Thyroid gland (tissue), 4 donors: ENCODE measurements around the gene MIAT.

Experiments used
- POLR2A ChIP-seq, 2 donors: fragments of 450-650 bp; IDR thresholded peaks; one replicate each; pipeline ENCODE4 v1.6.1; 2017; ENCODE audit warnings: antibody characterized with exemption in 2 of 2, mild to moderate bottlenecking in 2 of 2, moderate library complexity in 1 of 2
- TF ChIP-seq, protein P1 (sequence below), 6 experiments: fragments of 200-600 bp in 3 of 6; fragments of 450-650 bp in 3 of 6; sonication (generic) in 3 of 6; IDR thresholded peaks; one replicate each; pipeline ENCODE4 v1.5.1; 2016 to 2019; ENCODE audit warnings: antibody characterized with exemption in 6 of 6, mild to moderate bottlenecking in 2 of 6, inconsistent platforms in 1 of 6, moderate library complexity in 1 of 6

DNA sequence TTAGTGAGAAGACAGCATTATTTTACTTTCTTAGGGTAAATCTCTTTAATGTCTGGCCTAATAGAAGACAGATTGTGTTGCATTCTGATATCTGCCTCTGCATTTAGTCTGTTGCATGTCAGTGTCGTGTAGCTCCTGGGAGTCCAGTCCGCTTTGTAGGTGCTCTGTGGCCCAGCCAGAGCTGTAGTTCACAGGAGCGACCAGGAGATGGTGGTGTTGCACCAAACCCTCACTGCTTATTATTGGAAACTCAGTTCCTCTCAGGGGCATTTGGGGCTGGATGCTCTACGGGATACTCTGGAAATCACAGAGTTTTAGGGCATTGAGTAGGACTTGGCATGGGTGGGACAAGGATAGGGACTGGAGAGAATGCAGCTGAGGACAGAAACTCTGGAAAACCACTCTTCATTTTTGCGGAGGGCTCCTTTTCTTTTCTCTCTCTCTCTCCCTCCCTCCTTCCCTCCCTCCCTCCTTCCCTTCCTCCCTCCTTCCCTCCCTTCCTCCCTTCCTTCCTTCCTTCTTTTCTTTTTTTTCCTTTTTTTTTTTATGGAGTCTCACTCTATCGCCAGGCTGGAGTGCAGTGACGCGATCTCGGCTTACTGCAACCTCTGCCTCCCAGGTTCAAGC, 21.7 kb downstream of the MIAT start:
- TF ChIP-seq, protein P1, sequence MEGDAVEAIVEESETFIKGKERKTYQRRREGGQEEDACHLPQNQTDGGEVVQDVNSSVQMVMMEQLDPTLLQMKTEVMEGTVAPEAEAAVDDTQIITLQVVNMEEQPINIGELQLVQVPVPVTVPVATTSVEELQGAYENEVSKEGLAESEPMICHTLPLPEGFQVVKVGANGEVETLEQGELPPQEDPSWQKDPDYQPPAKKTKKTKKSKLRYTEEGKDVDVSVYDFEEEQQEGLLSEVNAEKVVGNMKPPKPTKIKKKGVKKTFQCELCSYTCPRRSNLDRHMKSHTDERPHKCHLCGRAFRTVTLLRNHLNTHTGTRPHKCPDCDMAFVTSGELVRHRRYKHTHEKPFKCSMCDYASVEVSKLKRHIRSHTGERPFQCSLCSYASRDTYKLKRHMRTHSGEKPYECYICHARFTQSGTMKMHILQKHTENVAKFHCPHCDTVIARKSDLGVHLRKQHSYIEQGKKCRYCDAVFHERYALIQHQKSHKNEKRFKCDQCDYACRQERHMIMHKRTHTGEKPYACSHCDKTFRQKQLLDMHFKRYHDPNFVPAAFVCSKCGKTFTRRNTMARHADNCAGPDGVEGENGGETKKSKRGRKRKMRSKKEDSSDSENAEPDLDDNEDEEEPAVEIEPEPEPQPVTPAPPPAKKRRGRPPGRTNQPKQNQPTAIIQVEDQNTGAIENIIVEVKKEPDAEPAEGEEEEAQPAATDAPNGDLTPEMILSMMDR (IDR thresholded peaks at IDR 0.05) = peak; percentile 81 to 96 (median 87)
- no peak for TF ChIP-seq POLR2A (IDR thresholded peaks at IDR 0.05)
